GM18517 (cell line): ENCODE results near the gene PRIMPOL.
"Not testable (repeated sequence)": the region's sequence is repeated elsewhere in the genome, so short reads cannot be mapped to it uniquely, and the experiment has no call there.

Experiments used
- ATAC-seq: cut with Tn5 transposase; IDR thresholded peaks from one replicate; pipeline ENCODE4 v1.9.1; 2021; ENCODE audit warnings: mild to moderate bottlenecking, moderate library complexity; ENCODE audit not compliant: unreplicated experiment

The PRIMPOL gene, protein sequence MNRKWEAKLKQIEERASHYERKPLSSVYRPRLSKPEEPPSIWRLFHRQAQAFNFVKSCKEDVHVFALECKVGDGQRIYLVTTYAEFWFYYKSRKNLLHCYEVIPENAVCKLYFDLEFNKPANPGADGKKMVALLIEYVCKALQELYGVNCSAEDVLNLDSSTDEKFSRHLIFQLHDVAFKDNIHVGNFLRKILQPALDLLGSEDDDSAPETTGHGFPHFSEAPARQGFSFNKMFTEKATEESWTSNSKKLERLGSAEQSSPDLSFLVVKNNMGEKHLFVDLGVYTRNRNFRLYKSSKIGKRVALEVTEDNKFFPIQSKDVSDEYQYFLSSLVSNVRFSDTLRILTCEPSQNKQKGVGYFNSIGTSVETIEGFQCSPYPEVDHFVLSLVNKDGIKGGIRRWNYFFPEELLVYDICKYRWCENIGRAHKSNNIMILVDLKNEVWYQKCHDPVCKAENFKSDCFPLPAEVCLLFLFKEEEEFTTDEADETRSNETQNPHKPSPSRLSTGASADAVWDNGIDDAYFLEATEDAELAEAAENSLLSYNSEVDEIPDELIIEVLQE

DNA sequence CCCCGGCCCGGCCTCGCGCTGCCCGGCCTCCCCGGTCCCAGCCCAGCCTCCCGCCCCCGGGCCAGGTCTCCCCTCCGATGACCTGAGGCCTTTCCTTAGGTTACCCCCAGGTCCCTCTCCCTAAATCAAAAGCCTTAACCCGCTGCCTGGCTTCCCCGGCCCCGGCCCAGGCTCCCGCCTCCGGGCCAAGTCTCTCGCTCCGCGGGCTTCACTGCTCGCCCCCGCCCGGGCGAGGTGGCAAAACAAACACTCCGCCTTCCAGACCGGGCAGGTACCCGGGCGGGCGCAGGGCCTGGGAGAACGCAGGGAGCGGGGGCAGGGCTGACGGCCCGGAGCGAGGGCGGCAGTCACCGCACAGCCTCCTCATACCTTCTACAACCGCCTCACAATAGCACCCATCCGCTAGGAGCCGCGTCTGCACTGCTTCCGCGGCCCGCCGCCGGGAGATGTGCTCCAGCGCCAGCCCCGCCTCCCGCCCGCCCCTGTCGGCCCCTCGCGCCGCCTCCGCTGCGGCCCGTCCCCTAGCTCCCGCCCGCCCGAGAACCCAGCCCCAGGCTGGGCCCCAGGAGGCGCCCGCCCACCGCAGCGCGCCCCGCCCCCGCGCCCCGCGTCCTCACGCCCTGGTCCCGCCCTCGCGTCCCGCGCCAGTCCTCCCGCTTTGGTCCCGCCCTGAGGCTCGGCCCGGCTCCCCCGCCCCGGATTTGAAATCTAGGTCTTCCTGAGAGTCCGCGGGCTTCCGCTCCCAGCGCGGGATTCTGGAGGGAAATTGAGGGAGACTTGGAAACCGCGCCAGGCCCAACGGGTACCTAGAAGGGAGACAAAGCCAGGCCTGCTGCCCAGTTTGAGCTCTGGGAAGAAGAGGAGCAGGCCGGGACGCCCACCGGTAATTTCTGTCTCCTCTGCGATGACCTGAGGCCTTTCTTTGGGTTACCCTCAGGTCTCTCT is at the start of gene PRIMPOL, which contains the start of gene CASP3:
Gene PRIMPOL, plus strand, starts transcription at position 713 of the 945 bp plus-strand sequence. CDS start 7,403 bp downstream, outside the sequence.
Gene CASP3, minus strand, starts transcription at position 422 of the 945 bp plus-strand sequence. CDS start 10,994 bp downstream, outside the sequence.
- ATAC-seq = peak; percentile 77

DNA sequence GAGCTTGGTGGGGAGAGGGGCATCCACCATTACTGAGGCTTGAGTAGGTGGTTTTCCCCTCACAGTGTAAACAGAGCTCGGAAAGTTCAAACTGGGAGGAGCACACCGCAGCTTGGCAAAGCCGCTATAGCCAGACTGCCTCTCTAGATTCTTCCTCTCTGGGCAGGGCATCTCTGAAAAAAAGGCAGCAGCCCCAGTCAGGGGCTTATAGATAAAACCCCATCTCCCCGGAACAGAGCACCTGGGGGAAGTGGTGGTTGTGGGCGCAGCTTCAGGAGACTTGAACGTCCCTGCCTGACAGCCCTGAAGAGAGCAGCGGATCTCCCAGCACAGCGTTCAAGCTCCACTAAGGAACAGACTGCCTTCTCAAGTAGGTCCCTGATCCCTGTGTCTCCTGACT is 48.6 kb upstream of the PRIMPOL start:
- ATAC-seq = not testable (repeated sequence)

DNA sequence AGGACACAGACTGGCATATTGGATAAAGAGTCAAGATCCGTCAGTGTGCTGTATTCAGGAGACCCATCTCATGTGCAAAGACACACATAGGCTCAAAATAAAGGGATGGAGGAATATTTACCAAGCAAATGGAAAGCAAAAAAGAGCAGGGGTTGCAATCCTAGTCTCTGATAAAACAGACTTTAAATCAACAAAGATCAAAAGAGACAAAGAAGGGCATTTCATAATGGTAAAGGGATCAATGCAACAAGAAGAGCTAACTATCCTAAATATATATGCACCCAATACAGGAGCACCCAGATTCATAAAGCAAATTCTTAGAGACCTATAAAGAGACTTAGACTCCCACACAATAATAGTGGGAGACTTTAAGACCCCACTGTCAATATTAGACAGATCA is 46.7 kb upstream of the PRIMPOL start:
- not testable (repeated sequence) for ATAC-seq

DNA sequence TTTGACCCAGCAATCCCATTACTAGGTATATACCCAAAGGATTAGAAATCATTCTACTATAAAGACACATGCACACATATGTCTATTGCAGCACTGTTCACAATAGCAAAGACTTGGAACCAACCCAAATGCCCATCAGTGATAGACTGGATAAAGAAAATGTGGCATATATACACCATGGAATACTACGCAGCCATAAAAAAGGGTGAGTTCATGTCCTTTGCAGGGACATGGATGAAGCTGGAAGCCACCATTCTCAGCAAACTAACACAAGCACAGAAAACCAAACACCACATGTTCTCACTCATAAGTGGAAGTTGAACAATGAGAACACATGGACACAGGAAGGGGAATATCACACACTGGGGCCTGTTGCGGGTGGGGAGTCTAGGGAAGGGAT is 42.1 kb upstream of the PRIMPOL start:
- ATAC-seq = not testable (repeated sequence)

- no peak for ATAC-seq
These were observed 37.5 kb upstream of the PRIMPOL start for GRCh38 chr4:184612074-184612473.

- ATAC-seq = no peak
These were observed 36.1 kb upstream of the PRIMPOL start for GRCh38 chr4:184613405-184613804.

DNA sequence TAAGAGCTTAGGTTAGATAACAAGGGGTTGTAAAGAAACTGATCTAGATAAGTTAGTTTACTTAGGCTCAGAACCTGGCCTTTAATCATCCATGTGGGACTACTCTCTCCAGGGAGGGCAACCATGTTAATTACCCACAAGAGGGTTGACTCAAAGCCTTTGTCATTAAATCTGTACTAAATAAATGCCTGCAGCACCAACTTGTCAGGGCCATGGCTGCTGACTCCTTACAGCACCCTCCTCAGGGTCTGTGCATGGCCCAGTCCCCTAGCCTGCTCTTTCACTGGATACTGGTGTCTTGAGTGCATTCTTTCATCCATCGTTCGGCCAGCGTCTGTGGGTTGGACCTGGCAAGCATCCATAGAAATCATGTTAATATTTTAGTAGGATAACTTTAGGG is 35.0 kb upstream of the PRIMPOL start:
- no peak for ATAC-seq

GRCh38 chr4:184616168-184616567 is 33.4 kb upstream of the PRIMPOL start:
- ATAC-seq = not testable (repeated sequence)

GRCh38 chr4:184616633-184617551 is 32.6 kb upstream of the PRIMPOL start:
- peak; percentile 80 for ATAC-seq

- no peak for ATAC-seq
These were observed 31.8 kb upstream of the PRIMPOL start for GRCh38 chr4:184617600-184618196.

DNA sequence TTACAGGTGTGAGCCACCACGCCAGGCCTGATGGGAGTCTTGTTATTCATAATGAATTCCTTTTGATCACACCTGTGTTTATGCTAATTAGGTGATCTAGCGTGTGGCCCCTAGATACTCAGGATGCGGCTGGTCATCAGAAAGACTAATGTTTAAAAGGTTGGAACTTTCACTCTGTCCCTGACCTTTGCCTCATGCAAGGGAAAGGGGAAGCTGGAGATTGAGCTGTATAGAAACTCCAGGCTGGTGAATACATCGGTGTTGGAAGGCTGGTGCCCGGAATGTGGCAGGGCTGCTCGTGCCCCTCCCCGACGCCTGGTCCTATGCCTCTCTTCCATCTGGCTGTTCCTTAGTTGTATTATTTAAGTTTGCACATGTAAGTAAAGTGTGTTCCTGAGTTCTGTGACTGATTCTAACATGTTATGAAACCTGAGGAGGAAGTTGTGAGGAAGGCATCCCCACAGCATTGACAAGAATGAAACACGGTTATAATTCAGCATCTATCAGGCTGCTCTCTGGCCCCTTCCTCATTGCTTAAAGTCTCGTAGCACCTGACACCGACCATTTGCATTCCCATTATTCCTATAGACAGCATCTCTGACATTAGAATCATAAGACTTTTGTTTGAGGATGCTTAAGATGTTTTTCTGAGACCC is 29.2 kb upstream of the PRIMPOL start:
- ATAC-seq = no peak

DNA sequence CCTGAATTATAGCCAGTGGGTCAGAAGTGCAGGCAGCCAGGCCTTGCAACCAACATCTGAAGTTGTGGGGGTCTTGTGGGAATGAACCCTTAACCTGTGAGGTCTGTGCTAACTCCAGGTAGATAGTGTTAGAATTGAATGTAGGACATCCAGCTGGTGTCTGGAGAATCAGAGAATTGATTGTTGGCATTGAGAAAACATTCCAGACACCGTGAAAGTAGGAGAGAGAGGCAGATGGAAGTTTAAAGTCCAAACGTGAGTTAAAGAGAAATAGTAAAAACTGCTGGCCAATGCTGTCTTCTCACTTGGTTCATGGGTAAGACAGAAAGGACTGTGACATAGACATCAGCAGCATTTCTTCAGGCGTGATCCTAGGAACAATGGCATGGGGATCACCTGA is 28.0 kb upstream of the PRIMPOL start:
- no peak for ATAC-seq

GRCh38 chr4:184624504-184624903 is 25.0 kb upstream of the PRIMPOL start:
- not testable (repeated sequence) for ATAC-seq

GRCh38 chr4:184624972-184625554 is 24.5 kb upstream of the PRIMPOL start:
- no peak for ATAC-seq

DNA sequence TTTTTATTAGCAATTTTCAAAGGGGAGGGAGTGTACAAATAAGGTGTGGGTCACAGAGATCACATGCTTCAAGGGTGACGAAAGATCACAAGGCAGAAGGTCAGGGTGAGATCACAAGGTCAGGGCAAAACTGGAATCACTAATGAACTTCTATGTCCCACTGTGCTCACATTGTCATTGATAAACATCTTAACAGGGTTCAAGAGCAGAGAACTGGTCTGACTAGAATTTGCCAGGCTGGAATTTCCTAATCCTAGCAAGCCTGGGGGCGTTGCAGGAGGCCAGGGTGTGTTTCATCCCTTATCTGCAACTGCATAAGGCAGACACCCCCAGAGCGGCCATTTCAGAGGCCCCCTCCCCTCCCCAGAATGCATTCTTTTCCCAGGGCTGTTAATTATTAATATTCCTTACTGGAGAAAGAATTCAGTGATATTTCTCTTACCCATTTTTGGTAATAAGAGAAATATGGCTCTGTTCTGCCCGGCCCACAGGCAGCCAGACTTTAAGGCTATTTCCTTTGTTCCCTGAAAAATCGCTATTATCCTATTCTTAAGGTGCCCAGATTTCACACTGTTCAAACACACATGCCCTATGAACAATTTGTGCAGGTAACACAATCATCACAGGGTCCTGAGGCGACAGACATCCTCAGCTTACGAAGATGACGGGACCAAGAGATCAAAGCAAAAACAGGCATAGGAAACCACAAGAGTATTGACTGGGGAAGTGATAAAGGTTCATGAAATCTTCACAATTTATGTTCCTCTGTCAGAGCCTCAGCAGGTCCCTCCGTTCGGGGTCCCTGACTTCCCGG is 23.5 kb upstream of the PRIMPOL start:
- not testable (repeated sequence) for ATAC-seq

GRCh38 chr4:184628103-184628502 is 21.4 kb upstream of the PRIMPOL start:
- ATAC-seq = no peak

- no peak for ATAC-seq
These were observed 16.7 kb upstream of the PRIMPOL start for GRCh38 chr4:184632842-184633241.

- no peak for ATAC-seq
These were observed 14.2 kb upstream of the PRIMPOL start for GRCh38 chr4:184635381-184635780.
